GM18520 (cell line): ENCODE data around the gene HJURP.

ENCODE experiments used
- ATAC-seq: cut with Tn5 transposase; IDR thresholded peaks from one replicate; pipeline ENCODE4 v1.9.1; 2021; ENCODE audit not compliant: unreplicated experiment

HJURP gene

GRCh38 chr2:233831011-233831721, 23.2 kb downstream of the HJURP start:
- no peak for ATAC-seq

DNA sequence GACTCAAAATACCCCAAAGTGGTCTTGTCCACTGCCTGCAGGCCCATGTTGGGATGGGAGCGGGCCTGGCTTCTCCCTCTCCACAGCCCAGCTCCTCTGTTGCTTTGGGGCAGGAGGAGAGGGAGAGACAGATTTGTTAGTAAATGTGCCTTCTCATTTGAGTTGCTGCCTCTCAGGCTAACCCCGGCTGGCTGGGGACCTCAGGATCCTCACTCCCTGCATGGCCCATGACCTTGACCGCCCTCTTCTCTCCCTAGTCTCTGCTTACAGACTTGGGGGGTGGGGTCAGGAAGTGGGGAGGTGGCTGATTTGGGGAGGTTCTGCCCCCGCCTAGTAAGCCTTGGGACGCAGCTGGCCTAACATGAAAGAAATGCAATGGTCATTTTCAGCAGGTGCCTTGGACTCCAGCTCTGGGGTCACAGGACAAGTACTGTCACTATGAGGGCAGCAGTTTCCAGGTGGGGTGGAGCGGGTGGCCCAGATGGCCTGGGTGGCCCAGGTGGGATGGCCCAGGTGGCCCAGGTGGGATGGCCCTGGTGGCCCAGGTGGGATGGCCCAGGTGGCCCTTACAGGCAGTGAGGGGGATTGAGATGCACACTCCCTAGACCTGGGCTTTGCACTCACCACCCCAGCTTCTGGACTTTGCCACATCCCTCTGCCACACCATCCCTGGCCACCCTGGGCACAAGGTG, 24.1 kb downstream of the HJURP start:
- no peak for ATAC-seq

- ATAC-seq, result no peak
Observed at GRCh38 chr2:233829193-233830110, 24.9 kb downstream of the HJURP start.

- ATAC-seq, result no peak
Observed at GRCh38 chr2:233828546-233829192, 25.7 kb downstream of the HJURP start.

DNA sequence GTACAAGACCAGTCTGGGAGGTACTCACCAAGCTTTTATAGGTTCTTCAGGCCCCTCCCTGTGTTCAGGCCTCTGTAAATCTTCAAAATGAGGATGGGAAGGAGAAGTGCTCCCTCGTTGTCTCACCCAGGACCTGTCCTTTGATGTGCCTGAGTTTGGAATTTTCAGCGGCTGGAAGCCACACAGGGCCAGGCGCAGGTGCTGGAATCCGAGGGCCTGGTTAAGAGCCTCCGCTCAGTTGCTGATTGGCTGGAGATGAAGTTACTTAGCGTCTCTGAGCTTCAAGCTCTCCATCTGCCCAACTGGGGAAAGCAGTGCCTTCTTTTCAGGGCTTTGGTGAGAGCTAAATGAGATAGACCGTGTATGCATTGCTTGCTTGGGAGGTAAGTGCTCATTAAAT, 30.0 kb downstream of the HJURP start:
- no peak for ATAC-seq

GRCh38 chr2:233823731-233824121, 30.6 kb downstream of the HJURP start:
- ATAC-seq, result no peak

GRCh38 chr2:233822781-233823730, 31.3 kb downstream of the HJURP start:
- no peak for ATAC-seq

GRCh38 chr2:233822101-233822771, 32.1 kb downstream of the HJURP start:
- no peak for ATAC-seq

DNA sequence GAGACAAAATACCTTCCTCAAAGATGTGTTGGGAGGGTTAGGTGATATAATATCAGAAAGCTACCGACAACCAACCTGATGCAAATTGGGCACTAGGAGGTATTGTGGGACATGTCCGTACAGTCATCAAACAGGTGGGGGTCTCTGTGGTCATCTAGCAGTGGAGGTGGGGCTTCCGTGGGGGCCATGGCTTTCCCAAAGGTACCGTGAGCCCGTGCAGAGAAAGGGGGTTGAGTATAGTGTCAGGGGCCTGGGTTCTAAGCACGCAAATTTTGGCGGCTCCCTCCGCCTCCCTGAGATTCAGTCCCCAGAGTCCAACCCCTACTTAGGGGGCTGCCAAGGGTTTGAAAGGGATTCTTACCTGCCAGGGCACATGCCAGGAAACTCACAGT, 32.6 kb downstream of the HJURP start:
- no peak for ATAC-seq

DNA sequence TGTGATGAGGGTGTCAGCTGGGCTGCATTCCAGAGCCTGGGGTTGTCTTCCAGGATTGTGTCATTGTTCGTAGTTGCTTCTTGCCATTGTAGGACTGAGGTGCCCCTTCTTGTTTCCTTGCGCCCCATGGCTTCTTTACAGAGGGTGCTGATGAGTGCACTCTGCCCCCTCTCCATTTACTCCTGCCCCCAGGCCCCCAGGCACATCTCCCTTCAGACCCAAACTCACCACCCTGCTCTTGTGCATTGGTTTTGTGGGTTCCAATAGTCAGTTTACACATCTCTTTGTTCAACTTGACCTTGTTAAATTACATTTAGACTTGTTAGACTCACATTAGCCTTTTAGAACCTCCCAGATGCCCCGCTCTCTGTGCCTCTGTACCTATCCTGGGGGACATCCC, 33.1 kb downstream of the HJURP start:
- no peak for ATAC-seq

DNA sequence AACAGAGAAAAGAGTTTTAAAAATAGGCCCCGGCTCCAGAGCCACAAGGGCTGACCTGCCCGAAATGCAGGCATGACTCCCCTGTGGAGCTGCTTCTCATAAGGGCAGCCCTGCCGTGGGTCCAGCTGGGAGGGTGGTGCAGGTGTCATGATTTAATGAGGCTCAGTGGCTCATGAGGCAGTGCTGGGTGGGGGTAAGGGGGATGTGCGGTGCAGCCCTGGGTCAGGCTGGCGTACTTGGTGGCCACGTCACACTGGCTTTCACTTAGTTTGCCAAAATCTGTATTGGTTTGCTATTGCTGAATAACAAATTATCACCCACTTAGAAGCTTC, 33.6 kb downstream of the HJURP start:
- no peak for ATAC-seq

DNA sequence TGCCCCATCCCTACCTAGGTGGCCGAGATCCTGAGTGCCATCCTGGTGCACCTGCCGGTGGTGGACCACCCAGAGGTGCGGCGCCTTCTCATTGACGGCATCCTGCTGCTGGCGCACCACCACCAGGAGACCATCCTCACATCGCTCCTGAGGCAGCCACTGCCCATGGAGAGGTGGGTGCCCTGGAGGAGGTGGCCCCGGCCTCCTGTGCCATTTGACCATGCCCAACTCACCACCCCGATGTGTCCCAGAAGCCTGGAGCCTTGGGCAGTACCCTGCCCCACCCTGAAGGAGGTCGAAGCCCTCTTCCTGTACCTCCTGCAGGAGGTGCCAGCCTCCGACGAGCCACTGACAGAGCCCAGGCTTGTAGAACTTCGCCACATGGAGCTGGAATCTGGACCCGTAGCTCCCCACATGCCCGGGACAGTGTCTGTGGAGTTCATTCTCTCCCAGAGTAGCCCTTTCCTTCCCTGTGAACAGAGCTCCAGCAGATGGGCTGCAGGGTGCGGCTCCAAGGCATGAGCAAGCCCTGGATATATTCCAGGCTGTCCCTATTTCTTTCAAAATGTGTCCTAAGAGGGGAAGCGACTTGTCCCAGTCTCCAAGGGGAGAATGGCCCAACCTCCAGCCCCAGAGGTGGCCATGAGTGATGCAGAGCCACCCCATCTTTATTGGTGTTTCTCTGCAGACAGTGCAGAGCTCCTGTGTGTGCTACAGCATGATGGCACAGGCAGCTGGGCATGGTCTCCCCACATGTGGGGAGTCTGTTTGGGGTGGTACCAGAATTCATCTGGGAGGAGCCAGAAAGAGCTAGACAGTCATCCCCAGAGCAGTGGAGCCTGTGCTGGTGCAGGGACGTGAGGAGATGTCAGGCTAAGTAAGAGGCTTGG, 34.2 kb downstream of the HJURP start:
- no peak for ATAC-seq

DNA sequence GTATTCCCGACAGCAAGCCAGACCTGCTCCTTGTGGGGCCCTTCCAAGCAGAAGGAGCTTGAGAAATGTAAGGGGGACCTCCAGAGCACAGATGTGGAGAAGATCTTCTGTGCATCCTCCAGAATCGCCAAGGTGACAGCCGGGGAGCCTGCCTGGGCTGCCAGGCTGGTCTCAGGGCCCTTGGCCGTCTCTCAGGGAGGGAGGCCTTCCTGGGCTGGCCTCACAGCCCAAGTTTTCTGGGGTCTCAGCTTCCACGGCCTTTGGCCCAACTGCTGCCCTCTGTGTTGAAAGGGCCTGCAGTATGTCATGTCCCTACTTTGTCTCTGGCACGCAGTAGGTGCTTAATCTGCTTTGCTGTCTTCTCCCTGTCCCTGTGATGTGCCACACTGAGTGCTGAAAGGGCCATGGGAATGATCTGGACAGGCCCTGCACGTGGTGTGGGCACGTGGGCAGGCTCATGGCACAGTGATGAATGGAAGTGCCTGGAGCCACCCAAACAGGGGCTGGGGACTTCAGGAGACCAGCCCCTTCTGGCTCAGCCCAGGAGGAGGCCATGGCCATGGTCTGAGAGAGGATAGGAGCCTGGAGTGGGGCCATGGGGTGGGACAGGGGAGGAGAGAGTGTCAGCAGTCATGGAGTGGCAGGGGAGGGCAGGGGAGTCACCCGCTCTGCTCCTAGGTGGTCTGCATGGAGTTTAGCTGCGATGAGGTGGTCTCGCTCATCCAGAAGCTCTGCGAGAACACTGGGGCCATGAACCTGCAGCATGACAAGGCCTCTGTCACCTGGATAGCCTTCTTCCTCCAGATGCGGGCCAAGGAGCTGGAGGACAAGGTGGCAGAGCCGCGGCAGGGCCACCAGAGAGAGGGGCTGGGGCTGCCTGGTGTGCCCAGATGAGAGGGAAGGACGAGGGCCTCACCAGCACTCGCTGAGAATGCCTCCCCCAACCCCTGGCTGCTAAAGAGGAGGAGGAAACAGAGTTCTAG, 35.4 kb downstream of the HJURP start:
- no peak for ATAC-seq

DNA sequence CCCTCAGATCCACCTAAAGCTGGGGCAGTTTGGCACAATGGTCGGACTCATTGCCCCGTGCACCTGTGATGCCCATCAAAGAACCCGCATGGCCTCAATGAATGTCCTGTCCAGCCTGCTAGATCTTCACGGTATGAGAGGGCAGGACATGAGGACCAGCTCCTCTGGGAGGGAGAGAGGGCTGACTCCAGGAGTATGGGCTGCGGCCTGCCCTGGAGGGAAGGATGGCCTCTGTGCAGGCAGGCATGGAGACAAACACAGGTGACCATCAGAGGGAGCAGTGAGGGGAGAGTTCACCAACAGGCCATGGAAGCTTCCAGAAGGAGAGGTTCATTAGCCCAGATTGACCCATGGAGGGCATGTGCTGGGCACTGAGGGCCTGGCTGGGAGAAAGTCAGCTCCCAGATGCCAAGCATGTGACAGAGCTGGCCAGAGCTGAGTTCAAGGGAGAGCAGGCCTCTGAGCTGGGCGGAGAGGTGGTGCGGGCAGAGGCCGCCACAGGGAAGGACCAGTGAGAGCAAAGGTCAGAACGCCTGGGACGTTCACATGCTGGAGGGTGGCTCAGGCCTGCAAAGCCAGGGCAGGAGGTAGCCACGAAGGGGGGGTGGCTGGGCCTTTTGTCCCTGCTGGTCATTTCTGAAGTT, 36.2 kb downstream of the HJURP start:
- ATAC-seq, result no peak

- no peak for ATAC-seq
Observed at GRCh38 chr2:233817361-233817911, 36.9 kb downstream of the HJURP start.

DNA sequence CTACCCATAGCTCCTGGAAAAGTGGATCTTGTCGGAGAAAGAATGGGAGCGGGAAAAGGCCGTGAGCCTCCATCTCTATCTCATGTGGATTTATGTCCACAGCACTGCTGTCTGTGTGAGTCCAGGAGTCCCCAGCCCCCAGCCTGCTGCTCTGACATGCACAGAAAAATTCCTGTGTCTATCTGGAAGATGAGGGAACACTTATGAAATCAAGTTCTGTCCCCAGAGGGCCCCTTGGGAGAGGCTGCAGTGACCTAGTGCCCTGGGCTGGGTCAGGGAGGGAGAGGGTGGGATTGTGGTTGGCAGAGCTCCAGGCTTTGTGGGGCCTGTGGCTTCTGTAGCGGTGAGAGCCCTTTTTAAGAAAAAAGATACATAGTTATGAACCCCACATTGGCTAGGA, 37.6 kb downstream of the HJURP start:
- ATAC-seq, result no peak

GRCh38 chr2:233816334-233816733, 38.0 kb downstream of the HJURP start:
- ATAC-seq, result no peak
